Activated CD4-positive, CD25-positive, alpha-beta regulatory T cell treated with anti-CD3 and anti-CD28 coated beads, Interleukin-2, amount 50 U/mL, for 24 hours (primary cell): Measurements from ENCODE around the gene KRTAP4-12.
"Not testable (repeated sequence)": the region's sequence is repeated elsewhere in the genome, so short reads cannot be mapped to it uniquely, and the experiment has no call there.

Source experiments
- ATAC-seq, 2 donors: fragments of 150-1000 bp; cut with Tn5 transposase; one replicate each; pipeline ENCODE4 v1.10.0; 2021; ENCODE audit warnings: mild to moderate bottlenecking in 1 of 2, moderate library complexity in 1 of 2

The KRTAP4-12 gene

DNA sequence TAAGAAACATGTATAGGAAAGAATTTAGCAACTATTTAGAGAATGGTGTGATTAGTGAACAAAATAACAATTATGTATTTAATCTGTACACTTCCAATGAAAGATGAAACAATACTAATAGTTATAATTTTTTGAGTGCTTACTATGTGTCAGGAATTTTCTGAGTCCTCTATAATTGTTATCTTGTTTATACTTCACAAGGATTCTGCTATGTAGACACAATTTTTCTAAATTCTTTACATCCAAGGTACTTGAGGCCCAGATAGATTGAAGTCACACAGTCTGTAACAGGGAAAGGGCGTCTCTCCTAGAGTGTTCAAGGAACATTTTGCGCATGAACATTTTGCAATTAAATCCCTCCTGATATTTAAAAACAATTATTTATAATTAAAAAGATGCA is 1.1 kb upstream of the KRTAP4-12 start:
- ATAC-seq, result no peak

DNA sequence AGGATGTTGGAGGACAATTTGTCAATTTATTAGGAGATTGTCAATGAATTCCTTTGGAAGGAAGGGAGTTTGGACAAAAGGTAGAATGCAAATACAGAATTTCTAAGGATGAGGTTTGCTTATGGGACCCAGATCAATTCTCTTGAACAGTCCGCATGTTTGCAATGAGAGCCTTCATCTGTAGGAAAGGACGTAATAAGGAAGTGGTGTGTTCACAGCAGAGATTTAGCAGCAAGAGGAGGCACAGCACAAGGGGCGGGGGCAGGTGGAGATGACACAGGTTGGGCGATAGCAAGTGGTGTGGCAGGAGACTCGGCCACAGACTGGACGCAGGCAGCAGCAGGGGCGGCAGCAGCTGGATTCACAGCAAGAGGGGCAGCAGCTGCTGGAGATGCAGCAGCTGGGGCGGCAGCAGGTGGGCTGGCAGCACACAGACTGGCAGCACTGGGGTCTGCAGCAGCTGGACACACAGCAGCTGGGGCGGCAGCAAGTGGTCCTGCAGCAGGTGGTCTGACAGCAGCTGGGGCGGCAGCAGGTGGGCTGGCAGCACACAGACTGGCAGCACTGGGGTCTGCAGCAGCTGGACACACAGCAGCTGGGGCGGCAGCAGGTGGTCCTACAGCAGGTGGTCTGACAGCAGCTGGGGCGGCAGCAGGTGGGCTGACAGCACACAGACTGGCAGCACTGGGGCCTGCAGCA is 541 bp downstream of the KRTAP4-12 start:
- not testable (repeated sequence) for ATAC-seq

DNA sequence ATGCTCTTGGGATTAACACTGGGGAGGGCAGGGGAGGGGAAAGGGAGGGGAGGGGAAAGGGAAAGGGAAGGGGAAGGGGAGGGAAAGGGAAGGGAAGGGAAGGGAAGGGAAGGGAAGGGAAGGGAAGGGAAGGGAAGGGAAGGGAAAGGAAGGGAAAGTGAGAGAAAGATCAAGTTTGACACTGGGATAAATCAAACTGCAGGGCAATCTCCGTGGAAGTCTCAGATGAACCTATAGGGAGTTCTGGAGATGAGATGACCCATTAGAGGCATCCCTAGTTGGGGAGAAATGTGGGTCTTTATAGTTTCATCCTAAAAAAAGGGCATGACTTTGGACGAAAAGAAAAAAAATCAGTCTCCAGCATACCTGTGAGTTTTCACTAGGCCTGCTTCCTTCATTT is 2.2 kb downstream of the KRTAP4-12 start:
- ATAC-seq, result no peak

DNA sequence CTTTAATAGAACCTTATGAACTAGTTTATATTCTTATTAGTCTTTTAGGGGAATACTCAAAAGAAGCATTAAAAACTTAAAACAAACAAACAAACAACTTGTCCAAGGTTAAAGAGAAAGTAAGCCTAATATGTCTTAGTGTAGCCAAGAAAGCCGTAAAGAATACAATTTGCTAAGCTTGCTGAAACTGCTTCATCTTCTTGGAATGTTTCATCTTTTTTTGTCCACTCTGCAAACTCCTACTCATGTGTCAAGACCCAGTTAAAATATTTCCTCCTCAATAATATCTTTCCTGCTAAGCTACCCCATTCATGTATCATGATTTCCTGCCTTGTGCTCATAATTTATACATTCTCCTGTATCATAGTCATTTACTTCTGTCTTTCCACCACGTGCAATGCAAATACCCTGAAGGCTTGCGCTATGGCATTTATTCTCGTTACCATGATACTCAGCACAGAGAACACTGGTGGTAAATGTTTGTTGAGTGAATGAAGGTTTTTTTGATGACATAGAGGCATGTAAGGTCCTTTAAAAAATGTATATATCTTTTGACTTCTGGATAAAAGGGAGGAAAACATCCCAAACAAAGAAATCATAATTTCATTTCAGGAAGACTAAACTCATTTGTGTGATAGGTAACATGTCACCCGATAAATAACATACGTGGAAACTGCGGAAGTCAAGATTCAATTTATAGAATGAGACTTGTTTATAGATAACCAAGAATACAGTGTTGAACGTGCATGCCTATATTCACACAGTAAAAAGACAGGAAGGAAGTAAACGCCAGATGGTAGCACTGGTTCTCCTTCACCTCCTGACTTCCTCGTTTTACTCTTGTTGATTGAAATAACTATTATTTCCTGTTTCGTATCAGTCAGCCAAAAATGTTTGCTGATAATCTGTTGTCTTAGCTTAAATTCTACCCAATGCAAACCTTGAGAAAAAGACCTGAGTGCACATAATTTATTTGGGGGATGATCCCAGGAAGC is 4.0 kb downstream of the KRTAP4-12 start:
- not testable (repeated sequence) for ATAC-seq

DNA sequence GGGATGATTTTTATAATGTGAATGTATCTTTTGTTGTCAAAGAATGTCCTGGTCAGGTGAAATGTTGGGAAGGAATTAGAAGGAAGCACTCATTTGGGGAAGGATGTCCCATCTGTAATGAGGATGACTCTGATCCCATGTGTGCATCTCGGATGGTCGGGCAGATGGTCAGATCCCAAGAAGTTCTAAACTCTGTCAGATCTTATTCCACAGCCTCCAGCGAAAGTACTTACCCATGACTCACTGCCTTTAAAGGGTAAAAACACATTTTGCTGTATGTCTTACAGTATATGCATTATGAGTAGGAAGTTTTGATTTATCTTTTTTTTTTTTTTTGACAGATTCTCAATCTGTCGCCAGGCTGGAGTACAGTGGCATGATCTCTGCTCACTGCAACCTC is 5.3 kb downstream of the KRTAP4-12 start:
- no peak for ATAC-seq

DNA sequence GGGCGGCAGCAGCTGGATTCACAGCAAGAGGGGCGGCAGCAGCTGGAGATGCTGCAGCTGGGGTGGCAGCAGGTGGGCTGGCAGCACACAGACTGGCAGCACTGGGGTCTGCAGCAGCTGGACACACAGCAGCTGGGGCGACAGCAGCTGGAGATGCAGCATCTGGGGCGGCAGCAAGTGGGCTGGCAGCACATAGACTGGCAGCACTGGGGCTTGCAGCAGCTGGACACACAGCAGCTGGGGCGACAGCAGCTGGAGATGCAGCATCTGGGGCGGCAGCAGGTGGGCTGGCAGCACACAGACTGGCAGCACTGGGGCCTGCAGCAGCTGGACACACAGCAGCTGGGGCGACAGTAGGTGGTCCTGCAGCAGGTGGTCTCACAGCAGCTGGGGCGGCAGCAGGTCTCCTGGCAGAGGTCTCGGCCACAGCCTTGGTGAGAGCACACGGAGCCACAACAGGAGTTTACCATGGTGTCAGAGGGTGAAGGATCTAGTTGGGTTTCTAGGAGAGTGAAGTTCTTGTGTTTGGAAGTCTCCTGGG is 6.1 kb downstream of the KRTAP4-12 start, which contains the start of gene KRTAP4-11:
Gene KRTAP4-11, minus strand, starts transcription at position 528 of the 541 bp plus-strand sequence. Its CDS starts 58 bp downstream, at position 470.
- ATAC-seq, result not testable (repeated sequence)

DNA sequence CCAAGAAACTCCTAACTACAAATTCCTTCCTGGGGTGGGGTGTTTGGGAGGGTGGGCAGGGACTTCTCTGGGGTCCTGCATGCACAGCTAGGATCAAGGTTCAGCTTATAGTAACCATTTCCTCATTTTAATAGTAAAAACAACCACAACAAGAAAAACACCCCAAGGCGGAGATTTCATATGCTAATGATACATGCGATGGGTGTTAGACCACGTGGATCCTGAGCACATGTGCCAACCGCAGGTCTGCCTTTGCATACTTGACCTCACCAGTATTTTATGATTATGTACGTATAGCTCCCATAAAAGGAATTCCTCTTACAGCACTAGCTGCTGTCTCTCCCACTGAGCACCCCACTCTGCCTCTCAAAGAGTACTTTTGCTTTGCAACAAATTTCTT is 7.7 kb downstream of the KRTAP4-12 start:
- no peak for ATAC-seq

DNA sequence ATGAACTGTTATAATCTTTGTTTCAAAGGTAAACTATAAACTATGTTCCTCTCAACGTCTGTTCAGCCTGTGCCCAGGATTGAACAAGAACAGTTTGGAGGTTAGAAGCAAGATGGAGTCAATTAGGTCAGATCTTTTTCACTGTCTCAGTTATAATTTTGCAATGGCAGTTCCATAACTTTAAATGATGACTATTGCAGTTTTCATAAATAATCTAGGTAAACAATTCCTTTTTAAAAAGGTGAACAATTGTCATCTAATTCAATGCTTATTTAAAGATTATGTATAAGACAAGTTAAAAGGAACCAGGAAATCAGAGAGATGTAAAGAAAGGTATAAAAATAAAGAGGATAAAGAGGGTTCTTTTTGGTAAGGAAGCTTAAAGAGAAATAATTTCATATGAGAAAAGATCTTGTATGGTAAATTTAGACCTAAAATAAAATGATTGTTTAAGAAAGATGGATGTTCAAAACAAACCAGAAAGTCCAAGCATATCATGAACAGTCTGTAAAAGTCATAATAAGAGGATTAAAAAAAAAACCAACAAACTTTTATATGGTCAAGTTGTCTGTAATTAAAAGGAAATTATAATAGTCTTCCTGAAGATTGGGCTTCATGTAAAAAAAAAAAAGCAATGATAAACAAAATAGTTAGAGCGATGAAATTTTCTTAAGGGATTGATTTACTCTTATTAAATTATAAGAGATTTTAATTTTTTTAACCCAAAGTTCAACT is 12.7 kb downstream of the KRTAP4-12 start:
- ATAC-seq, result no peak

DNA sequence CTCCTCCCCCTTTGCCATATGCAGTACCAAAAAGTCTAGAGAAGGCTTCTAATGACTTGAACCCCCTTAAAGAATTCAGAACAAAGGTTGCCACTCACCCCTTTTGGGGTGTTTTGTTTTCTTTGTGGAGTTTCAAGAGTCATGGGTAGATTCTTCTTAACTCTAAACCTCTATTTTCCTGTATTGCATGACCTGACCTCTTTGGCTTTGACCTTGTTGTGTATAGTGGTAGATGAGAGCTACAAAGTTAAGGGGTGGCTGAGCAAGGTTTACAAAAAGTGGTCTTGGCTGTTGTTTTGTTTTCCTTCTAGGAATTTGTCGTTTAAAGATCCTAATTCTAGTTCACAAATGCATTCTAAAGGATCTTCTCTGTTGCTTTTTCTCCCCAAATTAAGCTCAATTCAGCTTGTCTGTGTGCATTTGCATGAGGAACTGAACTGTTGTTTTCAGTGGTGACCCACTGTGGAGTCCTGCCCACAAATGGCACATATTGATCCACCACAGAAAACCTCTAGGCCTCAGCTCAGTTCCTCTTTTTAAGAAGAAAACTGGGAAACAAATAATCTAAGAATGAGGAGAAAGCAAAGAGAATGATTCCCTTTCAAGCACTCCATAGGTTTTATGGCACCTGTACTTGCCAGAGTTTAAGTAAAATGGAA is 15.1 kb downstream of the KRTAP4-12 start:
- not testable (repeated sequence) for ATAC-seq

DNA sequence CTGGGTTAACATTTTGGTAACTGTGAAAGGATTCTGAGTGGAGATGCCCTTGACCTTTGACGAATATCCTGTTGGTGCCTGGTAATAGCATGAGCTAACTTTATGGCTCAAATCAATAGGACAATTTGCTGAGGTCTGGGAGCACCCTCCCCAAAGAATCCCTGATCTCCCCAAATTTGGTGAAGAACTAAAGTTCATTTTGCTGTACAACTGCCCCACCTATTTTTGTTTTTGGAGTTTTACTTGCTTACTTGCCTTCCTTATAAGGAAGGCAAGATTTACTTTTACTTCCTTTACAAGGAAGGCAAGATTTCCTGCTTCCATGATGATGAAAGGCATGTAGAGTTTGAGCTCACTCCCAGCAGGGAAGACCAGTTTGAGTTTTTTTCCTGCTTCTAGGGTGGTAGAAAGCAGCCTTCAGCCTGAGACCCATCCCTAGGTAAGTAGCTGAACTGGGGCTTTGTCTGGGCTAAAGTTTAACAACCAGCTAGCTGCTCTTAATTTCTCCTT is 16.0 kb downstream of the KRTAP4-12 start:
- no peak for ATAC-seq

DNA sequence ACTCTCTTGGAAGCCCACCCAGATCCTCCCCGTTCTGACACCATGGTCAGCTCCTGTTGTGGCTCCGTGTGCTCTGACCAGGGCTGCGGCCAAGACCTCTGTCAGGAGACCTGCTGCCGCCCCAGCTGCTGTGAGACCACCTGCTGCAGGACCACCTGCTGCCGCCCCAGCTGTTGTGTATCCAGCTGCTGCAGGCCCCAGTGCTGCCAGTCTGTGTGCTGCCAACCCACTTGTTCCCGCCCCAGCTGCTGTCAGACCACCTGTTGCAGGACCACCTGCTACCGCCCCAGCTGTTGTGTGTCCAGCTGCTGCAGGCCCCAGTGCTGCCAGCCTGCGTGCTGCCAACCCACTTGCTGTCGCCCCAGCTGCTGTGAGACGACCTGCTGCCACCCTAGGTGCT is 18.6 kb downstream of the KRTAP4-12 start, which contains the start of gene KRTAP4-9:
Gene KRTAP4-9, plus strand, starts transcription at position 43 of the 400 bp plus-strand sequence. Its CDS starts 0 bp downstream, at position 43.
- not testable (repeated sequence) for ATAC-seq

DNA sequence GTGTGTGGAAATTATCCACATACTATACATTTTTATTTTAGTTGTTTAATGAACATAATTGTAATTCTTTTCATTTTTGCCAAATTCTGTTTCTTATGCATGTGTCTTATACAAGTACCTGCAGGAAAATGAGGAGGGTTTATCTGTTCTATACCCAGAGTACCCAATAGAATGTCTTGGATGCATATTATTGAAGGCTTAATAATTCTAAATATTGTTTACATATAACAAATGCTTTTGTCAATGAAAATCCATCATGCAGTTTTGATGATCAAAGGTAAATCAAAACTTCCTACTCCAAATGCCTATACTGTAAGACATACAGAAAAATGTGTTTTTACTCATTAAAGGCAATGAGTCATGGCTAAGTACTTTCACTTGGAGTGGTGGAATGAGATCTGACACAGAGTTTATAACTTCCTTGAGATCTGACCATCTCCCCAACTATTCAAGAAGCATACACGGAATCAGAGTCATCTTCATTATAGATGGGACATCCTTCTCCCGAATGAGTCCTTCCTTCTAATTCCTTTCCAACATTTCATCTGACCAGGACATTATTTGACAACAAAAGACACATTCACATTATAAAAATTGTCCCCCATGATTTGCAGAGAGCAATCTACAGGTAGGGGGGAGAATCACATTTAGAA is 19.5 kb downstream of the KRTAP4-12 start:
- not testable (repeated sequence) for ATAC-seq

DNA sequence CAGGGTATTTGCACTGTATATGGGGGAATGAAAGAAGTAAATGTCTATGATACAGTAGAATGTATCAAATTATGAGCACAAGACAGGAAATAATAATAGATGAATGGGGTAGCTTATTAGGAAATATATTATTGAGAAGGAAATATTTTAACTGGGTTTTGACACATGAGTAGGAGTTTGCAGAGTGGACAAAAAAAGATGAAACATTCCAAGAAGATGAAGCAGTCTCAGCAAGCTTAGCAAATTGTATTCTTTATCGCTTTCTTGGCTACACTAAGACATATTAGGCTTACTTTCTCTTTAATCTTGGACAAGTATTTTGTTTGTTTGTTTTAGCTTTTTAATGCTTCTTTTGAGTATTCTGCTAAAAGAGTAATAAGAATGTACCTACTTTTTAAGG is 20.1 kb downstream of the KRTAP4-12 start:
- ATAC-seq, result no peak

DNA sequence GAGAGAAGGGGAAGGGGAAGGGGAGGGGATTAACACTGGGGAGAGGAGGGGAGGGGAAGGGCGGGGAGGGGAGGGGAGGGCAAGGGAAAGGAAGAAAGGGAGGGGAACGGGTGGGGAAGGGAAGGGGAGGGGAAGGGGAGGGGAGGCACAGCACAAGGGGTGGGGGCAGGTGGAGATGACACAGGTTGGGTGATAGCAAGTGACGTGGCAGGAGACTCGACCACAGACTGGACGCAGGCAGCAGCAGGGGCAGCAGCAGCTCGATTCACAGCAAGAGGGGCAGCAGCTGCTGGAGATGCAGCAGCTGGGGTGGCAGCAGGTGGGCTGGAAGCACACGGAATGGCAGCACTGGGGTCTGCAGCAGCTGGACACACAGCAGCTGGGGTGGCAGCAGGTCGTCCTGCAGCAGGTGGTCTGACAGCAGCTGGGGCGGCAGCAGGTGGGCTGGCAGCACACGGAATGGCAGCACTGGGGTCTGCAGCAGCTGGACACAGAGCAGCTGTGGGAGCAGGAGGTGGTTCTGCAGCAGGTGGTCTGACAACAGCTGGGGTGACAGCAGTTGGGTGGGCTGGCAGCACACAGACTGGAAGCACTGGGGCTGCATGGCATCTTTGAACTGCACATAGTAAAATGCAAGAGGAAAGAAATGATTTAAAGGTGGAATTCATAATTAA is 22.3 kb downstream of the KRTAP4-12 start, which contains the start of gene KRTAP4-16:
Gene KRTAP4-16, minus strand, starts transcription at position 624 of the 674 bp plus-strand sequence. Its CDS starts 0 bp downstream, at position 624.
- ATAC-seq, result no peak

DNA sequence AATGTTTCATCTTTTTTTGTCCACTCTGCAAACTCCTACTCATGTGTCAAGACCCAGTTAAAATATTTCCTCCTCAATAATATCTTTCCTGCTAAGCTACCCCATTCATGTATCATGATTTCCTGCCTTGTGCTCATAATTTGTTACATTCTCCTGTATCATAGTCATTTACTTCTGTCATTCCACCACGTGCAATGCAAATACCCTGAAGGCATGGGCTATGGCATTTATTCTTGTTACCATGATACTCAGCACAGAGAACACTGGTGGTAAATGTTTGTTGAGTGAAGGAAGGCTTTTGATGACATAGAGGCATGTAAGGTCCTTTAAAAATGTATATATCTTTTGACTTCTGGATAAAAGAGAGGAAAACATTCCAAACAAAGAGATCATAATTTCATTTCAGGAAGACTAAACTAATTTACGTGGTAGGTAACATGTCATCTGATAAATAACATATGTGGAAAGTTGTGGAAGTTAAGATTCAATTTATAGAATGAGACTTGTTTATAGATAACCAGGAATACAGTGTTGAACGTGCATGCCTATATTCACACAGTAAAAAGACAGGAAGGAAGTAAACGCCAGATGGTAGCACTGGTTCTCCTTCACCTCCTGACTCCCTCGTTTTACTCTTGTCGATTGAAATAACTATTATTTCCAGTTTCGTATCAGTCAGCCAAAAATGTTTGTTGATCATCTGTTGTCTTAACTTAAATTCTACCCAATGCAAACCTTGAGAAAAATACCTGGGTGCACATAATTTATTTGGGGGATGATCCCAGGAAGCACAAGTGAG is 24.1 kb downstream of the KRTAP4-12 start:
- ATAC-seq, result not testable (repeated sequence)

DNA sequence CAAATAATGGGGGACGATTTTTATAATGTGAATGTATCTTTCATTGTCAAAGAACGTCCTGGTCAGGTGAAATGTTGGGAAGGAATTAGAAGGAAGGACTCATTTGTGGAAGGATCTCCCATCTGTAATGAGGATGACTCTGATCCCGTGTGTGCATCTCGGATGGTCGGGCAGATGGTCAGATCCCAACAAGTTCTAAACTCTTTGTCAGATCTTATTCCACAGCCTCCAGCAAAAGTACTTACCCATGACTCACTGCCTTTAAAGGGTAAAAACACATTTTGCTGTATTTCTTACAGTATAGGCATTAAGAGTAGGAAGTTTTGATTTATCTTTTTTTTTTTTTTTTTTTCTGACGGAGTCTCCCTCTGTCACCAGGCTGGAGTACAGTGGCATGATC is 25.5 kb downstream of the KRTAP4-12 start:
- ATAC-seq, result no peak

DNA sequence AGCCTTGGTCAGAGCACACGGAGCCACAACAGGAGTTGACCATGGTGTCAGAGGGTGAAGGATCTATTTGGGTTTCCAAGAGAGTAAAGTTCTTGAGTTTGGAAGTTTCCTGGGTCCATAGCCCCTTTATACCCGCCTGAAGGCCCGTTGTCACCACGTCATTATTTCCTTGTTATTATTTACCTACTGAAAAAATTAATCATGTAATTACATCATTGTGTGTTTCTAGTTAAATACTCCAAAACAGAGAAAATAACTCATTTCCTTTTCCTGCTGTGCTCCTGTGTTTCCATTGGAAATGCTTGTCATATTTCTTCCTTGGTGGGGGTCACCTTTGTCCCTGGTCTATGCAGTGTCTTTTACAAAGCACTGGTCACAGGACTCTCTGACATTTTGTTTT is 25.9 kb downstream of the KRTAP4-12 start, which contains the start of gene KRTAP4-8:
Gene KRTAP4-8, minus strand, starts transcription at position 101 of the 400 bp plus-strand sequence. Its CDS starts 58 bp downstream, at position 43.
- ATAC-seq, result no peak

DNA sequence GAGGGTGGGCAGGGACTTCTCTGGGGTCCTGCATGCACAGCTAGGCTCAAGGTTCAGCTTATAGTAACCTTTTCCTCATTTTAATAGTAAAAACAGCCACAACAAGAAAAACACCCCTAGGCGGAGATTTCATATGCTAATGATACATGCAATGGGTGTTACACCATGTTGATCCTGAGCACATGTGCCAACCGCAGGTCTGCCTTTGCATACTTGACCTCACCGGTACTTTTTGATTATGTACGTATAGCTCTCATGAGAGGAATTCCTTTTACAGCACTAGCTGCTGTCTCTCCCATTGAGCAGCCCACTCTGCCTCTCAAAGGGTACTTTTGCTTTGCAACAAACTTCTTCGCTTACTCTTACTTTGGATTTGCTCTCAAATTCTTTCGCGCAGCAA is 27.9 kb downstream of the KRTAP4-12 start:
- ATAC-seq, result no peak

DNA sequence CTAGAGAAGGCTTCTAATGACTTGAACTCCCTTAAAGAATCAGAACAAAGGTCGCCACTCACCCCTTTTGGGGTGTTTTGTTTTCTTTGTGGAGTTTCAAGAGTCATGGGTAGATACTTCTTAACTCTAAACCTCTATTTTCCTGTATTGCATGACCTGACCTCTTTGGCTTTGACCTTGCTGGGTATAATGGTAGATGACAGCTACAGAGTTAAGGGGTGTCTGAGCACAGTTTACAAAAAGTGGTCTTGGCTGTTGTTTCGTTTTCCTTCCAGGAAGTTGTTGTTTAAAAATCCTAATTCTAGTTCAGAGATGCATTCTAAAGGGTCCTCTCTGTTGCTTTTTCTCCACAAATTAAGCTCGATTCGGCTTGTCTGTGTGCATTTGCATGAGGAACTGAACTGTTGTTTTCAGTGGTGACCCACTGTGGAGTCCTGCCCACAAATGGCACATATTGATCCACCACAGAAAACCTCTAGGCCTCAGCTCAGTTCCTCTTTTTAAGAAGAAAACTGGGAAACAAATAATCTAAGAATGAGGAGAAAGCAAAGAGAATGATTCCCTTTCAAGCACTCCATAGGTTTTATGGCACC is 35.1 kb downstream of the KRTAP4-12 start:
- ATAC-seq, result not testable (repeated sequence)
